Neural cell (in vitro differentiated cells): ENCODE data around the gene PTGIR. TPM values are rescaled to one million over a fixed set of nuclear protein-coding genes. Genes with fewer than 3 reads are reported as not detected.

Experiments
- H2AFZ ChIP-seq: fragments of 200-600, 300-800 bp; sonication (generic), shearing (Covaris generic); 2 replicates; pipeline ENCODE4 v1.6.0; 2014; ENCODE audit warnings: low read depth, mild to moderate bottlenecking, antibody characterized with exemption, low read length, moderate library complexity
- H3F3A ChIP-seq: fragments of 200-600 bp; shearing (Covaris generic); 2 replicates; pipeline ENCODE4 v1.6.1; 2016; ENCODE audit warnings: mild to moderate bottlenecking, moderate library complexity, mixed read lengths, antibody characterized with exemption, low read length; ENCODE audit not compliant: insufficient read depth, poor library complexity, severe bottlenecking
- H3K27ac ChIP-seq: fragments of 200-600, 300-800 bp; sonication (generic), shearing (Covaris generic); 2 replicates; pipeline ENCODE4 v1.5.1; 2014; ENCODE audit warnings: mild to moderate bottlenecking, low read length, moderate library complexity
- H3K27me3 ChIP-seq: fragments of 300-800, 200-600 bp; sonication (generic), shearing (Covaris generic); 2 replicates; pipeline ENCODE4 v1.6.0; 2014; ENCODE audit warnings: mild to moderate bottlenecking, low read depth, low read length, moderate library complexity; ENCODE audit not compliant: insufficient read depth
- H3K36me3 ChIP-seq: fragments of 300-800, 200-600 bp; sonication (generic), shearing (Covaris generic); 2 replicates; pipeline ENCODE4 v1.5.1; 2014; ENCODE audit warnings: mild to moderate bottlenecking, antibody characterized with exemption, low read length, moderate library complexity; ENCODE audit not compliant: insufficient read depth
- H3K4me2 ChIP-seq: fragments of 300-800, 200-600 bp; sonication (generic), shearing (Covaris generic); 2 replicates; pipeline ENCODE4 v1.6.0; 2014; ENCODE audit warnings: mild to moderate bottlenecking, low read length
- H3K4me3 ChIP-seq: fragments of 300-800, 200-600 bp; sonication (generic), shearing (Covaris generic); 2 replicates; pipeline ENCODE4 v1.5.1; 2014; ENCODE audit warnings: mild to moderate bottlenecking, low read length, moderate library complexity
- H3K79me2 ChIP-seq: fragments of 200-600 bp; shearing (Covaris generic); replicated peaks from 2 replicates; pipeline ENCODE4 v1.6.0; 2014; ENCODE audit warnings: mild to moderate bottlenecking, low read length, moderate library complexity; ENCODE audit not compliant: insufficient read depth
- H3K9ac ChIP-seq: fragments of 300-800, 200-600 bp; sonication (generic), shearing (Covaris generic); 2 replicates; pipeline ENCODE4 v1.6.1; 2016; ENCODE audit warnings: mild to moderate bottlenecking, low read length, mixed read lengths
- H3K9me2 ChIP-seq: fragments of 200-600 bp; shearing (Covaris generic); 2 replicates; pipeline ENCODE4 v1.6.1; 2016; ENCODE audit warnings: mild to moderate bottlenecking, low read length, mixed read lengths; ENCODE audit not compliant: insufficient read depth
- H3K9me3 ChIP-seq: fragments of 200-600, 300-800 bp; sonication (generic), shearing (Covaris generic); 2 replicates; pipeline ENCODE4 v1.6.1; 2016; ENCODE audit warnings: mild to moderate bottlenecking, mixed run types, low read length, moderate library complexity, mixed read lengths
- H4K20me1 ChIP-seq: fragments of 200-600 bp; shearing (Covaris generic); 2 replicates; pipeline ENCODE4 v1.6.1; 2016; ENCODE audit warnings: mild to moderate bottlenecking, mixed run types; ENCODE audit not compliant: insufficient read depth
- EP300 ChIP-seq: fragments of 450-650 bp; conservative IDR thresholded peaks from 2 replicates; pipeline ENCODE4 v1.6.1; 2014; ENCODE audit warnings: antibody characterized with exemption, mild to moderate bottlenecking, moderate library complexity; ENCODE audit not compliant: poor library complexity, severe bottlenecking
- EZH2 ChIP-seq: fragments of 200-600, 300-800 bp; shearing (Covaris generic), sonication (generic); IDR thresholded peaks from 2 replicates; pipeline ENCODE4 v1.6.1; 2014; ENCODE audit warnings: antibody characterized with exemption, low read length, borderline replicate concordance, mild to moderate bottlenecking; ENCODE audit not compliant: insufficient read depth, poor library complexity, severe bottlenecking
- MXI1 ChIP-seq: fragments of 450-650 bp; conservative IDR thresholded peaks from 2 replicates; pipeline ENCODE4 v1.6.1; 2014; ENCODE audit warnings: antibody characterized with exemption, mild to moderate bottlenecking; ENCODE audit not compliant: poor library complexity, severe bottlenecking
- POLR2AphosphoS5 ChIP-seq: IDR thresholded peaks from 2 replicates; pipeline ENCODE4 v1.6.1; 2012
- RAD21 ChIP-seq: fragments of 450-650 bp; conservative IDR thresholded peaks from 2 replicates; pipeline ENCODE4 v1.6.1; 2014; ENCODE audit warnings: antibody characterized with exemption, mild to moderate bottlenecking, moderate library complexity
- SMC3 ChIP-seq: fragments of 450-650 bp; conservative IDR thresholded peaks from 2 replicates; pipeline ENCODE4 v1.6.1; 2014; ENCODE audit warnings: antibody characterized with exemption, mild to moderate bottlenecking, moderate library complexity; ENCODE audit not compliant: poor library complexity
- TAF1 ChIP-seq: IDR thresholded peaks from 2 replicates; pipeline ENCODE4 v1.6.1; 2012; ENCODE audit warnings: low read depth
- polyA plus RNA-seq: library from polyadenylated mRNA; depleted of rRNA; stranded (reverse); fragments of >200 nt; gene quantifications from 2 replicates; pipeline ENCODE4 v1.2.3, GENCODE V29; 2014
- TF ChIP-seq, protein P1 (sequence below): IDR thresholded peaks from 2 replicates; pipeline ENCODE4 v1.6.1; 2012; ENCODE audit warnings: borderline replicate concordance
- TF ChIP-seq, protein P2 (sequence below): fragments of 450-650 bp; IDR thresholded peaks from 2 replicates; pipeline ENCODE4 v1.5.1; 2014; ENCODE audit warnings: antibody characterized with exemption, mild to moderate bottlenecking, moderate library complexity; ENCODE audit not compliant: poor library complexity, severe bottlenecking

The PTGIR gene
- polyA plus RNA-seq, 1 donor from 2014 or later: not detected

DNA sequence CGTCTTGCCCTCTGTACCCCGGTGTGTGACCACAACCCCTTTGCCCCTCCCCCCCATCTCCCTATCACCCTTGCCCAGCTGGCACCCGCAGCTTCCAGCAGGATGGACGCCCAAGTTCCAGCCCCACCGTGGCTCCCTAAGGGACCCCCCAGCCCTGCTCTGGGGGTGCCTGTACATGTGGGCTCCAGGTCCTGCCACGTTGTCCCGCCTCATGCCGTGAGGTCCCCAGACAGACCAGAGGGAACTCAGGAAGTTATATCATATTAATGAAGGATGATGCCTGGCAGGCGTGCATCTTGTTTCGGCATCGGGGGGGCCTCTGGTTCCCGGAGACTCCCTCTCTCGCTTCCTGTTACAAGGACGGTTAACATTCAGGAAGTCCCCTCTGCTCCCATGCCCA is 1.6 kb upstream of the PTGIR start:
- Histone ChIP-seq H4K20me1 (no peaks in the 10 kb centered on the region), H3K9ac (no peak overlapping the region), H3K4me2 (no peak overlapping the region), H3K9me2 (no peaks in the 10 kb centered on the region), H3K79me2 (no peaks in the 10 kb centered on the region), H3K27me3 (no peaks in the 10 kb centered on the region), H3K27ac (no peak overlapping the region), H3K36me3 (no peaks in the 10 kb centered on the region), H3K9me3 (no peaks in the 10 kb centered on the region), H3F3A (no peaks in the 10 kb centered on the region), H2AFZ (no peak overlapping the region), H3K4me3 (no peak overlapping the region)
- TF ChIP-seq TAF1 (no peak), EP300 (no peak), EZH2 (no peak), MXI1 (no peak), SMC3 (no peak), RAD21 (no peak), POLR2AphosphoS5 (no peak)
- TF ChIP-seq, protein P1, sequence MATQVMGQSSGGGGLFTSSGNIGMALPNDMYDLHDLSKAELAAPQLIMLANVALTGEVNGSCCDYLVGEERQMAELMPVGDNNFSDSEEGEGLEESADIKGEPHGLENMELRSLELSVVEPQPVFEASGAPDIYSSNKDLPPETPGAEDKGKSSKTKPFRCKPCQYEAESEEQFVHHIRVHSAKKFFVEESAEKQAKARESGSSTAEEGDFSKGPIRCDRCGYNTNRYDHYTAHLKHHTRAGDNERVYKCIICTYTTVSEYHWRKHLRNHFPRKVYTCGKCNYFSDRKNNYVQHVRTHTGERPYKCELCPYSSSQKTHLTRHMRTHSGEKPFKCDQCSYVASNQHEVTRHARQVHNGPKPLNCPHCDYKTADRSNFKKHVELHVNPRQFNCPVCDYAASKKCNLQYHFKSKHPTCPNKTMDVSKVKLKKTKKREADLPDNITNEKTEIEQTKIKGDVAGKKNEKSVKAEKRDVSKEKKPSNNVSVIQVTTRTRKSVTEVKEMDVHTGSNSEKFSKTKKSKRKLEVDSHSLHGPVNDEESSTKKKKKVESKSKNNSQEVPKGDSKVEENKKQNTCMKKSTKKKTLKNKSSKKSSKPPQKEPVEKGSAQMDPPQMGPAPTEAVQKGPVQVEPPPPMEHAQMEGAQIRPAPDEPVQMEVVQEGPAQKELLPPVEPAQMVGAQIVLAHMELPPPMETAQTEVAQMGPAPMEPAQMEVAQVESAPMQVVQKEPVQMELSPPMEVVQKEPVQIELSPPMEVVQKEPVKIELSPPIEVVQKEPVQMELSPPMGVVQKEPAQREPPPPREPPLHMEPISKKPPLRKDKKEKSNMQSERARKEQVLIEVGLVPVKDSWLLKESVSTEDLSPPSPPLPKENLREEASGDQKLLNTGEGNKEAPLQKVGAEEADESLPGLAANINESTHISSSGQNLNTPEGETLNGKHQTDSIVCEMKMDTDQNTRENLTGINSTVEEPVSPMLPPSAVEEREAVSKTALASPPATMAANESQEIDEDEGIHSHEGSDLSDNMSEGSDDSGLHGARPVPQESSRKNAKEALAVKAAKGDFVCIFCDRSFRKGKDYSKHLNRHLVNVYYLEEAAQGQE: no peak
- TF ChIP-seq, protein P2, sequence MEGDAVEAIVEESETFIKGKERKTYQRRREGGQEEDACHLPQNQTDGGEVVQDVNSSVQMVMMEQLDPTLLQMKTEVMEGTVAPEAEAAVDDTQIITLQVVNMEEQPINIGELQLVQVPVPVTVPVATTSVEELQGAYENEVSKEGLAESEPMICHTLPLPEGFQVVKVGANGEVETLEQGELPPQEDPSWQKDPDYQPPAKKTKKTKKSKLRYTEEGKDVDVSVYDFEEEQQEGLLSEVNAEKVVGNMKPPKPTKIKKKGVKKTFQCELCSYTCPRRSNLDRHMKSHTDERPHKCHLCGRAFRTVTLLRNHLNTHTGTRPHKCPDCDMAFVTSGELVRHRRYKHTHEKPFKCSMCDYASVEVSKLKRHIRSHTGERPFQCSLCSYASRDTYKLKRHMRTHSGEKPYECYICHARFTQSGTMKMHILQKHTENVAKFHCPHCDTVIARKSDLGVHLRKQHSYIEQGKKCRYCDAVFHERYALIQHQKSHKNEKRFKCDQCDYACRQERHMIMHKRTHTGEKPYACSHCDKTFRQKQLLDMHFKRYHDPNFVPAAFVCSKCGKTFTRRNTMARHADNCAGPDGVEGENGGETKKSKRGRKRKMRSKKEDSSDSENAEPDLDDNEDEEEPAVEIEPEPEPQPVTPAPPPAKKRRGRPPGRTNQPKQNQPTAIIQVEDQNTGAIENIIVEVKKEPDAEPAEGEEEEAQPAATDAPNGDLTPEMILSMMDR: no peak

- no peaks in the 10 kb centered on the region for H4K20me1 ChIP-seq
- no peaks in the 10 kb centered on the region for H3F3A ChIP-seq
- H3K27ac ChIP-seq: no peak overlapping the region
- no peak overlapping the region for H3K4me3 ChIP-seq
- H2AFZ ChIP-seq: no peak overlapping the region
- H3K36me3 ChIP-seq: no peaks in the 10 kb centered on the region
- no peaks in the 10 kb centered on the region for H3K9me2 ChIP-seq
- no peak for TF ChIP-seq RAD21
- TF ChIP-seq, protein P1: no peak
- TF ChIP-seq POLR2AphosphoS5: no peak
- no peak overlapping the region for H3K4me2 ChIP-seq
- no peaks in the 10 kb centered on the region for H3K27me3 ChIP-seq
- no peaks in the 10 kb centered on the region for H3K79me2 ChIP-seq
- H3K9me3 ChIP-seq: no peaks in the 10 kb centered on the region
- H3K9ac ChIP-seq: no peak overlapping the region
Observed at GRCh38 chr19:46625731-46626130, 842 bp upstream of the PTGIR start.
